Measurements from ENCODE around the gene TMX1.

- TF ChIP-seq CTCF (IDR thresholded peaks at IDR 0.05), result no peak
- TF ChIP-seq POLR2A (IDR thresholded peaks at IDR 0.05), result no peak
- no peak for TF ChIP-seq POLR2AphosphoS5 (IDR thresholded peaks at IDR 0.05)
Observed at GRCh38 chr14:51260225-51260624, 20.2 kb downstream of the TMX1 start.
